ENCODE data around the gene RAB11FIP4.

Gene RAB11FIP4

DNA sequence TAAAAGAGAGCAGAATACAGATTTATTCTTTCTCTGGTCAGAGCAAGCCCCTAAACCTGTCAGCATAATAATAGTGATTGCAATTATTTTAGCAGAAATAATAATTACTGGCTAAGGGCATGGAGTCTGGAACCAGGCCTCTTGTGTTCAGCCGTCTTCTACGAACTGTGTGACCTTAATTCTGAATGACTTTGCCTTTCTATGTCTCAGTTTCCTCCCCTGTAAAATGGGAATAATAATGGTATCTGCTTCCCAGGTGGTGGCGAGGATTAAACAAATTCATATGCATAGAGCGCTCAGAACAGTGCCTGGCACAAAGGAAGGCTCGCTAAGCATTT lies 33.4 kb downstream of the RAB11FIP4 start:
- Histone ChIP-seq H3K4me1 (ENCODE audit: control insufficient read depth, insufficient read depth, low read length) (peaks cover 2% of the 10 kb centered on the region), H3K27ac (ENCODE audit: low read length) (no peak overlapping the region), H3K9me3 (ENCODE audit: control insufficient read depth in 2 of 2, low read length in 2 of 2) (no peaks in the 10 kb centered on the region), H3K9ac (ENCODE audit: low read length in 2 of 2) (no peak overlapping the region), H3K4me3 (ENCODE audit: low read length in 2 of 2) (no peak overlapping the region), H3K36me3 (ENCODE audit: control insufficient read depth in 2 of 2, insufficient read depth in 2 of 2, low read length in 2 of 2) (no peaks in the 10 kb centered on the region), H3K27me3 (ENCODE audit: control insufficient read depth in 1 of 2, insufficient read depth in 2 of 2, low read length in 2 of 2) (peaks cover 11 to 16% of the 10 kb centered on the region in 2 donors)

DNA sequence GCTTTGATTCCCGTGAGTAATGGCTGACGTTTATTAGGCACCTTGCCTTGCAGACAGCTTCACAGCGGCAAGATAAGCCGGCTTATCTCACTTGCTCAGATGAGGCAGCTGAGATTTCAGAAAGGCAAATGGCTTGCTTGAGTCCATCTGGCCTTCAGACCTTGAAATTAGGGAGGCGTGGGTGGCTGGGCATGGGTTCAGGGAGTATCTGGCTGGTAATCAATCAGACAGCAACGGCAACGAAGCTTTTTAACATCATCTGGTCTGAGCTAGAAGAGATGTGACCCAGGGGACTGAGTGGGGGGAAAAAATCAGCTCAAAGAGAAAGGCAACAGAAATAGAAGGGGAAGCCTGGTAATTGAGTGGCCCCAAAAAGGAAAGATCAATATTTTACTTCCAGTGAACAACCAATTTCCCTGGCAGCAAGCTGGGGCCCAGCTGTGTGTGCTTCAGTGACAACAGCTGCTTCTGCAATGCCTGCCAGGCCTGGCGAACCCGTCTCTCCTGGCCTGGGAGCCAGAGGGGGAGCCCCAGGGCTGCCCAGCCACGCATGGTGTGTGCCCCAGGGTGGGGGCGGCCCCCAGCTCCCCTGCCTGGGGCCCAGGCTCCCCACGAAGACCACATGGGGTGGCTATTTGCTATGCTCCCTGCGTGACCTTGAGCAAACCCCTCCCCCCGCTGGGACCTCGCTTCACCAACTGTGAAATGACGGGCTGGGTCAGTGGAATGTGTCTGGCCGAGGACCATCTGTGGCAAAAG lies 34.0 kb downstream of the RAB11FIP4 start:
- Histone ChIP-seq H3K27ac (ENCODE audit: low read length) (no peak overlapping the region), H3K27me3 (ENCODE audit: control insufficient read depth in 1 of 2, insufficient read depth in 2 of 2, low read length in 2 of 2) (peaks cover 12 to 18% of the 10 kb centered on the region in 2 donors), H3K4me1 (ENCODE audit: control insufficient read depth, insufficient read depth, low read length) (peaks cover 2% of the 10 kb centered on the region), H3K4me3 (ENCODE audit: low read length in 2 of 2) (no peak overlapping the region), H3K9me3 (ENCODE audit: control insufficient read depth in 2 of 2, low read length in 2 of 2) (no peaks in the 10 kb centered on the region), H3K9ac (ENCODE audit: low read length in 2 of 2) (no peak overlapping the region), H3K36me3 (ENCODE audit: control insufficient read depth in 2 of 2, insufficient read depth in 2 of 2, low read length in 2 of 2) (no peaks in the 10 kb centered on the region)

DNA sequence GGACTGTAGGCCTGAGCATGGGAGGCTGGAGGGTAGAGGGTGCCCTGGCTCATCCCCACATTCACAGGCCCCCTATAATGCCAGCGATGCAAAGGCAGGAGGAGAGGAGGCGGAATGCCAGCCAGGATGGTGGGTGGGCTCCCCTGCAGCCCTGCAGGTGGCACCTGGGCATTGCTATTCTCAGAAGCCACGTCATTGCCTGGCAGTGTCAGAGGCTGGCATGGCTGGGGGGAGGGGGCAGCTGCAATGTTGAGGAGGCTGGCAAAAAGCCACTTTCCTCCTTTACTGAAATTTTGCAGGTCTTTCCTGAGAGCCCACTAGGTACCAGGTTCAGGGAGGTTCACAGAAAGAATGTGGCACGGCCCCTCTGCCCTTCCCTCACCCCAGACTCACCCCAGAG lies 36.2 kb downstream of the RAB11FIP4 start:
- H3K27me3 ChIP-seq (ENCODE audit: control insufficient read depth in 1 of 2, insufficient read depth in 2 of 2, low read length in 2 of 2) = peaks cover 18 to 23% of the 10 kb centered on the region in 2 donors

DNA sequence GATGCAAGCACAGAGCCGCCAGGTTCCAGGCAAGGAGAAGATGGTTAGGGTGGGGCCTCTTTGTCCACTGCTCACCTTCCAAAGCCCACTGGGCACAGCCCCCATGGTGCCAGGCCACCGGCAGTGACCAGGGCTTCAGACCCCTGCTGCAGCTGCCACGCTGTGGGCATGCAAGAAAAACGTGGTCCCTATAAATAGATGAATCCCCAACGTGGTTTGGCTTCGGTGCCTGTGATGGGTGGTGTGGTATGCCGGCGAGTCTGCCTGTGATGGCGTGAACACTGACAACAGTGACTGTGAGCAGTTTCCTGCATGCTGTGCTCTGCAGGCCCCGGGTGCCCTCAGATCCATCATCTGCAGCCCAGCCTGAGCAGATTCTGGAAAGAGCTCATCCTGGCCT lies 36.6 kb downstream of the RAB11FIP4 start:
- H3K4me1 ChIP-seq (ENCODE audit: control insufficient read depth, insufficient read depth, low read length) = peaks cover 2% of the 10 kb centered on the region
- H3K36me3 ChIP-seq (ENCODE audit: control insufficient read depth in 2 of 2, insufficient read depth in 2 of 2, low read length in 2 of 2) = no peaks in the 10 kb centered on the region
- H3K9me3 ChIP-seq (ENCODE audit: control insufficient read depth in 2 of 2, low read length in 2 of 2) = no peaks in the 10 kb centered on the region
- no peak overlapping the region for H3K27ac ChIP-seq (ENCODE audit: low read length)
- no peak overlapping the region for H3K9ac ChIP-seq (ENCODE audit: low read length in 2 of 2)
- H3K4me3 ChIP-seq (ENCODE audit: low read length in 2 of 2) = no peak overlapping the region
- peaks cover 18 to 22% of the 10 kb centered on the region in 2 donors for H3K27me3 ChIP-seq (ENCODE audit: control insufficient read depth in 1 of 2, insufficient read depth in 2 of 2, low read length in 2 of 2)

More for the DNA sequence above, 36.2 kb downstream of the RAB11FIP4 start:
- Histone ChIP-seq H3K4me1 (ENCODE audit: control insufficient read depth, insufficient read depth, low read length) (peaks cover 2% of the 10 kb centered on the region), H3K9ac (ENCODE audit: low read length in 2 of 2) (no peak overlapping the region), H3K36me3 (ENCODE audit: control insufficient read depth in 2 of 2, insufficient read depth in 2 of 2, low read length in 2 of 2) (no peaks in the 10 kb centered on the region), H3K4me3 (ENCODE audit: low read length in 2 of 2) (no peak overlapping the region), H3K9me3 (ENCODE audit: control insufficient read depth in 2 of 2, low read length in 2 of 2) (no peaks in the 10 kb centered on the region), H3K27ac (ENCODE audit: low read length) (no peak overlapping the region)

DNA sequence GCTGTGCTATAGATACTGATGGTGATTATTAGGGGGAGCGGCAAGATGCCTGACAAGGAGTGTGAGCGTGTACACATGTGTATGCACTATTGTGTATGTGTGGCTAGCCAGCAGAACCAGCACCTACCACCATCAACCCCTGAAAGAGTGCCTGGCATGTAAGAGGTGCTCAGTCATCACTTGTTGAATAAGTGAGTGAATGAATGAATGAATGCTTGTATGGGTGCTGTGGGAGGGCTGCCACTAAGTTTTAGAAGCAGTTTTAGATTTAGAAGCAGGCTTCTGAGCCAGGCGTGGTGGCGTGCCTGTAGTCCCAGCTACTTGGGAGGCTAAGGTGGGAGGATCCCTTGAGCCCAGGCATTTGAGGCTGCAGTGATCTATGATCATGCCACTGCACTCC lies 37.0 kb downstream of the RAB11FIP4 start:
- H3K36me3 ChIP-seq (ENCODE audit: control insufficient read depth in 2 of 2, insufficient read depth in 2 of 2, low read length in 2 of 2) = no peaks in the 10 kb centered on the region
- H3K27me3 ChIP-seq (ENCODE audit: control insufficient read depth in 1 of 2, insufficient read depth in 2 of 2, low read length in 2 of 2) = peaks cover 18 to 20% of the 10 kb centered on the region in 2 donors
- no peak overlapping the region for H3K27ac ChIP-seq (ENCODE audit: low read length)
- H3K4me1 ChIP-seq (ENCODE audit: control insufficient read depth, insufficient read depth, low read length) = peaks cover 2% of the 10 kb centered on the region
- H3K9me3 ChIP-seq (ENCODE audit: control insufficient read depth in 2 of 2, low read length in 2 of 2) = no peaks in the 10 kb centered on the region
- H3K9ac ChIP-seq (ENCODE audit: low read length in 2 of 2) = no peak overlapping the region
- H3K4me3 ChIP-seq (ENCODE audit: low read length in 2 of 2) = no peak overlapping the region

DNA sequence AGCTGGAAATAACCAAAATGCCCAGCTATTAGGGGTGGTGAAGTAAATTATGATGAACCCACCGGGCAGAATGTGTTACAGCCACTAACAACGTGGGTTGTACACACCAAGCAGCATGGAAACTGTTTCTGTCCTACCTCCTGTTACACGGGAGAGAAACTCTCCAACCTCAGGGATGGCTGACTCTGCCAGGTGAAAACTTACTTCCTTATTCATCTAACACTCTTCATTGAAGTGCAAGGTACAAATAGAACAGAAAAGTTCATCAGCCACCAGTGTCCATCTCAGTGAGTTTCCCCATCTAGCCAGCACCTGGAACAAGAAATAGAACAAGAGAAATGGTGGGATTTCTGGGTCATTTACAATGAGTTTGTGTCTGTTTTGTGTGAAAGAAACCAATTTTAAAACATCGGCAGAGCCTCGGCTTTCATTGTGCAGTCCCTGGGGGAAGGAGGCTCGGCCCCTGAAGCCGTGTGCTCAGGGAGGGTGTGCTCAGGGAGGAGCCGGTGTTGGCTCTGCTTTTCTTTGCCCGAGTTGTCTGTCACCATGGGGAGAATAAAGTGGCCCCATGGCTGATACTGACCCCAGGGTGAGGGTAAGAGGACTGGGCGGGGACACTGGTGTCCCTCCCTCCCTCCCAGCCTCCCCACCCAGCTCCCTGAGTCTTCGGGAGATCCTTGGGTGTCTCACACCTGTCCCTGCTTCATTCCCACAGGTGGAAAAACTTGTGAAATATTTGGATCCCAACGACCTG lies 39.8 kb downstream of the RAB11FIP4 start:
- Histone ChIP-seq H3K4me3 (ENCODE audit: low read length in 2 of 2) (no peak overlapping the region), H3K4me1 (ENCODE audit: control insufficient read depth, insufficient read depth, low read length) (no peaks in the 10 kb centered on the region), H3K36me3 (ENCODE audit: control insufficient read depth in 2 of 2, insufficient read depth in 2 of 2, low read length in 2 of 2) (no peaks in the 10 kb centered on the region), H3K9me3 (ENCODE audit: control insufficient read depth in 2 of 2, low read length in 2 of 2) (no peaks in the 10 kb centered on the region), H3K9ac (ENCODE audit: low read length in 2 of 2) (no peak overlapping the region), H3K27ac (ENCODE audit: low read length) (no peak overlapping the region), H3K27me3 (ENCODE audit: control insufficient read depth in 1 of 2, insufficient read depth in 2 of 2, low read length in 2 of 2) (peaks cover 15 to 19% of the 10 kb centered on the region in 2 donors)

DNA sequence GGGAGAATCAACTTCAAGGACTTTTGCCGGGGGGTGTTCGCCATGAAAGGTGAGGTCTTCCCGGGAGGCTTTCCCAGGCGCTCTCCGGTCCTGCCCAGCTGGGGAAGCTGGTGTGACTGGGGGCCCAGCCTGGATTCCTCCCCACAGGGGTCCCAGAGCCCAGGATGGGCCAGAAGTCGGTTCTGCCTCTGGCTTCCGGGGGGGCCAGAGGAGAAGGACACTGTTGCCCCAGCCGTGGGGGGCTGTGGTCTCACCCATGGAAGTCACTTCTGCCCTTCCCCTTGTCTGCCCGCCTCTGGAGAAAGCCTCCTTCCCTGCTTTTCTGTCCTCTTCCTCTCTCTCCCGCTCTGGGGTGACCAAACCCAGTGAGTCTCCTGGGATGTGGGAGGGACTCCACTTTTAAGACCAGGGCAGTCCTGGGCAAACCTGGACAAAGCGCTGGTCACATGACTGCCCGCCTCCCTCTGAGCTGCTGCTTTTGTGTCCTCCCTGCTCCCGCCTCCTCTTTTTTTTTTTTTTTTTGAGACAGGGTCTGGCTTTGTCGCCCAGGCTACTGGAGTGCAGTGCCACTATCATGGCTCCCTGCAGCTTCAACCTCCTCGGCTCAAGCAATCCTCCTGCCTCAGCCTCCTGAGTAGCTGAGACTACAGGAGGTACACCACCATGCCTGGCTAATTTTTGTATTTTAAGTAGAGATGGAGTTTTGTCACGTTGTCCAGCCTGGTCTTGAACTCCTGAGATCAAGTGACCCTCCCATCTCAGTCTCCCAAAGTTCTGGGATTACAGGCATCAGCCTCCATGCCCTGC lies 40.6 kb downstream of the RAB11FIP4 start:
- no peak overlapping the region for H3K4me3 ChIP-seq (ENCODE audit: low read length in 2 of 2)
- no peak overlapping the region for H3K27ac ChIP-seq (ENCODE audit: low read length)
- no peak overlapping the region for H3K9ac ChIP-seq (ENCODE audit: low read length in 2 of 2)
- H3K27me3 ChIP-seq (ENCODE audit: control insufficient read depth in 1 of 2, insufficient read depth in 2 of 2, low read length in 2 of 2) = peaks cover 15 to 19% of the 10 kb centered on the region in 2 donors
- H3K4me1 ChIP-seq (ENCODE audit: control insufficient read depth, insufficient read depth, low read length) = no peaks in the 10 kb centered on the region
- no peaks in the 10 kb centered on the region for H3K36me3 ChIP-seq (ENCODE audit: control insufficient read depth in 2 of 2, insufficient read depth in 2 of 2, low read length in 2 of 2)
- H3K9me3 ChIP-seq (ENCODE audit: control insufficient read depth in 2 of 2, low read length in 2 of 2) = no peaks in the 10 kb centered on the region

DNA sequence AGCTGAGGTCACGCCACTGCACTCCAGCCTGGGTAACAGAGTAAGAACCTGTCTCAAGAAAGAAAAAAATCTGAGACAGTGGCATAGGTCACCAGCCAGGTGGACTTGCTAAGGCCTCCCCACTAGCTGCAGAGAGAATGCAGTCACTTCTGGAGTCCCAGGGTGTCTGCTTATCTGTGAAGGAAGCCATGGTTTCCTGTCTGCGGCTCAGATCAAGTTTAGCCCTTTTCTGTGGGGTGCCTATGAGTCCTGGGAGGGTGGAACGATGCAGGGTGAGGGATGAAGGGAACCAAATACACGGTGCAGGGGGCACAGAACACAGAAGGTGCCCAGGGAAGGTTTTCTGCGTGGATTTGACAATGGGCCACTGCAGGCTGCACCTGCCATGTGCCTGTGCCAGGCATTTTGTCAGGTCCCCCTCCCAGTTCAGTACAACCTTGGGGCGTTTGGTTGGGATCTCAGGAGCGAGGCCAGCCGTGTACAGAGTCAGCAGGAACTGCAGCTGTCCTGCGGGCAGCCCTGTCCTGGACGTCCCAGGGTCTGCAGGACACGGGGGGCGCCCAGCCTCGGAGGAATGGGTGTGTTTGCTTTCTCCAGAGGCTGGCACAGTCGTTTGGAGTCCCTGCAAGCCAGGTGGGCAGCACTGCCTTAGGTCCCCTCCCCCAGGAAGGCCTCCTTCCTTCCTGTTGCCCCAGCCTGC lies 41.8 kb downstream of the RAB11FIP4 start:
- Histone ChIP-seq H3K4me3 (ENCODE audit: low read length in 2 of 2) (no peak overlapping the region), H3K27ac (ENCODE audit: low read length) (no peak overlapping the region)

DNA sequence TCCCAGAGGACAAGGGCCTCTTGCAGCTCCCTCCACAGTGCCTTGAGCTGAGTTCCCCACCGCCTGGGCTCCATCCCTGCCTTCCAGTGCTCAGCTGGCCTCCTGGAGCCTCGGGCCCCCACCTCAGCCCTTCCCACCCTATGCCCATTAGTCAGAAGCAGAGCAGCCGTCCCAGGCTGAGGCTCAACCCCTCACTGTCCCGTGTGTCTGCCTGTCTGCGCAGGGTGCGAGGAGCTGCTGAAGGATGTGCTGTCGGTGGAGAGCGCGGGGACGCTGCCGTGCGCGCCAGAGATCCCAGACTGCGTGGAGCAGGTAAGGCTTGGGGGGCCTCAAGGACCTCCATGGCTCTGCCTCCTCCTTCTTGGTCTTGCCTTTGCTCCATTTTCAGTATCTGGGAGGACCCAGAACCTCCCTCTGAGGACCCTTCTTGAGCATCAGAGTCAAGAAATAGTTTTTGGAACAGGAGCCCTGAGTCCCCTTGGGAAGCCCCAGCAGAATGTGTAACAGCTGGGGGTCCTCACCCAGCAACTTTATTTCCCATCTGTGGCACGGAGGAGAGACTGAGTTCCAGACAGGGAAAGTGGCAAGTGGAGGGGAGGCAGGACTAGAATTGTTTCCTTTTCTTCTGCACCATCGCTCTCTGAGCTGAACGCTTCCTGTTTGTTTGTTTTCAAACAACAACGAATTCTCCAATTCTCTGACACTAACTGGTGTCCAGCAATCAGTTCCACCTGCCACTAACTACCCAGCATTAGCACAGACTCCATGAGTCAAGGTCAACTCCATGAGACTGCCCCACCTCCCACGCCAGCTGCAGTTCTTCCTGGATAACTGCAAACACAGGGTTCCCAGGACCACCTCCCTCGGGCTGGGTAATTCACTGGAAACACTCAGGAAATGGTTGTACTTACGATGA lies 42.6 kb downstream of the RAB11FIP4 start:
- peaks cover 10 to 12% of the 10 kb centered on the region in 2 donors for H3K27me3 ChIP-seq (ENCODE audit: control insufficient read depth in 1 of 2, insufficient read depth in 2 of 2, low read length in 2 of 2)
- H3K36me3 ChIP-seq (ENCODE audit: control insufficient read depth in 2 of 2, insufficient read depth in 2 of 2, low read length in 2 of 2) = no peaks in the 10 kb centered on the region
- no peak overlapping the region for H3K27ac ChIP-seq (ENCODE audit: low read length)
- H3K9ac ChIP-seq (ENCODE audit: low read length in 2 of 2) = no peak overlapping the region
- H3K4me1 ChIP-seq (ENCODE audit: control insufficient read depth, insufficient read depth, low read length) = peaks cover 2% of the 10 kb centered on the region
- no peaks in the 10 kb centered on the region for H3K9me3 ChIP-seq (ENCODE audit: control insufficient read depth in 2 of 2, low read length in 2 of 2)
- no peak overlapping the region for H3K4me3 ChIP-seq (ENCODE audit: low read length in 2 of 2)

More for the DNA sequence above, 41.8 kb downstream of the RAB11FIP4 start:
- H3K27me3 ChIP-seq (ENCODE audit: control insufficient read depth in 1 of 2, insufficient read depth in 2 of 2, low read length in 2 of 2) = peaks cover 10 to 15% of the 10 kb centered on the region in 2 donors
- no peak overlapping the region for H3K9ac ChIP-seq (ENCODE audit: low read length in 2 of 2)
- H3K36me3 ChIP-seq (ENCODE audit: control insufficient read depth in 2 of 2, insufficient read depth in 2 of 2, low read length in 2 of 2) = no peaks in the 10 kb centered on the region
- H3K4me1 ChIP-seq (ENCODE audit: control insufficient read depth, insufficient read depth, low read length) = peaks cover 2% of the 10 kb centered on the region
- no peaks in the 10 kb centered on the region for H3K9me3 ChIP-seq (ENCODE audit: control insufficient read depth in 2 of 2, low read length in 2 of 2)
